HepG2 (cell line): ENCODE measurements around the gene CDK15. TPM values are rescaled to one million over a fixed set of nuclear protein-coding genes. Genes with fewer than 3 reads are reported as not detected.

Source experiments
- ATAC-seq: fragments of 200-7000 bp; cut with Tn5 transposase; 3 replicates; pipeline ENCODE4 v1.9.1; 2020; ENCODE audit warnings: mild to moderate bottlenecking, moderate library complexity
- BruUV-seq: library from RNA; stranded (reverse); fragments of 400-500 nt; replicated peaks from 2 replicates; lab custom pipeline; 2021; lab: Mats Ljungman, UMichigan
- CTCF ChIA-PET: fragments of 300-600 bp; formaldehyde crosslinking; extraction: SDS; loops from one replicate; lab custom pipeline; 2021; ENCODE audit warnings: low total read pairs, inconsistent platforms, low intra/inter-chr PET ratio; lab: Yijun Ruan, JAX
- POLR2A ChIA-PET: fragments of 350-600 bp; sonication (Branson Sonifier 250); formaldehyde crosslinking; loops from one replicate; lab custom pipeline; 2020; ENCODE audit warnings: antibody characterized with exemption, inconsistent platforms; lab: Yijun Ruan, JAX
- DNase-seq: peaks from one replicate; pipeline ENCODE4 v3.0.0-alpha.2; 2015; ENCODE audit warnings: low spot score
- FAIRE-seq: peaks from 3 replicates; lab custom pipeline; 2011; peaks lifted over from hg19 to GRCh38; lab: Jason Lieb, UNC
- H2AFZ ChIP-seq: one replicate; pipeline ENCODE4 v1.6.1; 2011; ENCODE audit warnings: low read length, inconsistent platforms
- H3K27ac ChIP-seq: fragments of 300-600 bp; 3 replicates; pipeline ENCODE4 v1.8.0; 2011; ENCODE audit warnings: mixed run types, mild to moderate bottlenecking, mixed read lengths, low read length, inconsistent platforms; ENCODE audit not compliant: insufficient read depth; ENCODE audit errors: extremely low read length
- H3K27me3 ChIP-seq, 2 experiments: fragments of 200-600 bp in 1 of 2; 2 replicates in 1 of 2; 3 replicates in 1 of 2; pipeline versions ENCODE4 v1.6.0 to v1.8.0; 2011; ENCODE audit warnings: low read length in 2 of 2, mild to moderate bottlenecking in 2 of 2, moderate library complexity in 2 of 2, inconsistent platforms in 1 of 2; ENCODE audit not compliant: insufficient read depth in 2 of 2, control insufficient read depth in 1 of 2
- H3K36me3 ChIP-seq, 2 experiments: fragments of 200-600 bp in 1 of 2; replicated peaks in 1 of 2; 2 replicates in 1 of 2; 3 replicates in 1 of 2; pipeline versions ENCODE4 v1.5.1 to v1.8.0; 2011; ENCODE audit warnings: low read length in 2 of 2, inconsistent platforms in 1 of 2; ENCODE audit not compliant: insufficient read depth in 2 of 2, control insufficient read depth in 1 of 2
- H3K4me1 ChIP-seq: 2 replicates; pipeline ENCODE4 v1.5.1; 2012; ENCODE audit warnings: low read length, inconsistent platforms; ENCODE audit not compliant: insufficient read depth
- H3K4me2 ChIP-seq: 2 replicates; pipeline ENCODE4 v1.6.0; 2011; ENCODE audit warnings: low read depth, low read length, inconsistent platforms
- H3K4me3 ChIP-seq, 3 experiments: fragments of 200-600 bp in 1 of 3; sonication (generic), shearing (Covaris generic) in 1 of 3; replicated peaks in 1 of 3; 2 replicates each; pipeline ENCODE4 v1.5.1; 2011 to 2016; ENCODE audit warnings: low read length in 3 of 3, inconsistent platforms in 2 of 3, low read depth in 2 of 3, mild to moderate bottlenecking in 2 of 3, control low read depth in 1 of 3, mixed read lengths in 1 of 3; ENCODE audit not compliant: insufficient read depth in 1 of 3
- H3K79me2 ChIP-seq: one replicate; pipeline ENCODE4 v1.6.1; 2011; ENCODE audit warnings: low read length, inconsistent platforms; ENCODE audit not compliant: insufficient read depth
- H3K9ac ChIP-seq: 2 replicates; pipeline ENCODE4 v1.6.0; 2011; ENCODE audit warnings: mild to moderate bottlenecking, low read depth, low read length, inconsistent platforms; ENCODE audit not compliant: insufficient read depth
- H3K9me3 ChIP-seq: 2 replicates; pipeline ENCODE4 v1.5.1; 2012; ENCODE audit warnings: mild to moderate bottlenecking, low read length
- H4K20me1 ChIP-seq: 2 replicates; pipeline ENCODE4 v1.6.0; 2011; ENCODE audit warnings: inconsistent platforms, mild to moderate bottlenecking, low read length, moderate library complexity; ENCODE audit not compliant: insufficient read depth
- ARID3A ChIP-seq: IDR thresholded peaks from 2 replicates; pipeline ENCODE4 v1.6.1; 2012; ENCODE audit warnings: low read depth, low read length, improper control_type of control experiment
- ASH2L ChIP-seq: fragments of 300-600, 200-600 bp; sonication (generic); IDR thresholded peaks from 2 replicates; pipeline ENCODE4 v1.7.0; 2017; ENCODE audit warnings: low read depth, mild to moderate bottlenecking, moderate library complexity, mixed read lengths, low read length; ENCODE audit not compliant: insufficient read length
- CREB1 ChIP-seq, 2 experiments: fragments of 450-650 bp in 1 of 2; IDR thresholded peaks; 2 replicates each; pipeline ENCODE4 v1.6.1; 2016 to 2017; ENCODE audit warnings: control low read depth in 1 of 2, mild to moderate bottlenecking in 1 of 2, missing compliant biosample characterization in 1 of 2, missing genetic modification characterization in 1 of 2
- KLF6 ChIP-seq: IDR thresholded peaks from 2 replicates; pipeline ENCODE4 v1.8.0; 2016; ENCODE audit warnings: missing biosample characterization, missing genetic modification reagents
- MTA1 ChIP-seq: sonication (generic); formaldehyde crosslinking; IDR thresholded peaks from 2 replicates; pipeline ENCODE4 v1.4.0; 2020; ENCODE audit warnings: missing genetic modification reagents, mild to moderate bottlenecking, borderline replicate concordance
- SP2 ChIP-seq: sonication (generic); formaldehyde crosslinking; IDR thresholded peaks from 2 replicates; pipeline ENCODE4 v1.5.1; 2020; ENCODE audit warnings: mild to moderate bottlenecking, missing genetic modification reagents
- XRCC5 ChIP-seq: fragments of 200-400 bp; formaldehyde crosslinking; optimal IDR thresholded peaks from 2 replicates; pipeline ENCODE3; 2017; ENCODE audit warnings: mild to moderate bottlenecking, low read length
- ZNF431 ChIP-seq: sonication (generic); formaldehyde crosslinking; IDR thresholded peaks from 2 replicates; pipeline ENCODE4 v1.9.0; 2022; ENCODE audit warnings: missing genetic modification reagents, low read depth, mild to moderate bottlenecking, borderline replicate concordance
- ZNF580 ChIP-seq: IDR thresholded peaks from 2 replicates; pipeline ENCODE4 v1.6.1; 2016; ENCODE audit warnings: low read depth, borderline replicate concordance
- ZNF790 ChIP-seq: sonication (generic); formaldehyde crosslinking; IDR thresholded peaks from 2 replicates; pipeline ENCODE4 v1.8.0; 2022; ENCODE audit warnings: missing genetic modification reagents, mild to moderate bottlenecking, borderline replicate concordance
- WGBS: methylation state at CpG from one replicate; pipeline ENCODE4 v1.1.6; 2017; ENCODE audit warnings: low lambda C conversion rate; 5-methylcytosine and 5-hydroxymethylcytosine counted together
- in situ Hi-C: cut with HindIII; loops from 2 replicates; pipeline ENCODE4 v1.10.0; 2017; ENCODE audit warnings: low pct_unique_long_range_greater_than_20kb; ENCODE audit not compliant: extremely low pct_ligation_motif_present
- intact Hi-C: fragments of 100-400 bp; cut with micrococcal nuclease; formaldehyde crosslinking; loops from one replicate; pipeline ENCODE4 v1.10.0; 2022; ENCODE audit not compliant: unreplicated experiment
- polyA plus RNA-seq, 8 experiments: library from polyadenylated mRNA; depleted of rRNA in 3 of 8; stranded (reverse) in 7 of 8; unstranded in 1 of 8; fragments of >200 nt; fragmentation: Illumina TruSeq in 4 of 8; extraction: Trizol in 4 of 8; gene quantifications; 2 replicates each; pipeline versions ENCODE4 v1.2.1 to v1.2.3, GENCODE V29; 2011 to 2016; ENCODE audit warnings: low read depth in 4 of 8, missing spikeins in 1 of 8, mixed read lengths in 1 of 8; ENCODE audit not compliant: insufficient read depth in 1 of 8
- total RNA-seq, 5 experiments: library from RNA; depleted of rRNA; stranded (reverse); fragments of >200 nt; fragmentation: Illumina TruSeq; extraction: Trizol; gene quantifications; 2 replicates each; pipeline ENCODE4 v1.2.3, GENCODE V29; 2016; ENCODE audit warnings: low read depth in 1 of 5

The CDK15 gene
- total and polyA plus RNA-seq, 2 of the 13 experiments (the other 11 are each of a cell fraction or from before 2014, with no cell fraction given) = not detected

- TF ChIP-seq KLF6 (no peak), MTA1 (CRISPR knock-in tag) (no peak), ZNF580 (no peak), SP2 (CRISPR knock-in tag) (no peak), ARID3A (no peak), ASH2L (no peak), ZNF790 (CRISPR knock-in tag) (no peak), ZNF431 (no peak), CREB1 (IDR thresholded peaks at IDR 0.05) (no peak), CREB1 (CRISPR knock-in tag; IDR thresholded peaks at IDR 0.05) (no peak), XRCC5 (no peak)
- no peak for DNase-seq
- ChIA-PET CTCF (no interaction called here), POLR2A (no interaction called here)
- intact Hi-C loops (no loop called here), in situ Hi-C loops (no loop called here)
- Histone ChIP-seq H2AFZ (no peak overlapping the region), H3K4me3 (no peak overlapping the region), H3K4me1 (no peaks in the 10 kb centered on the region), H3K9ac (no peak overlapping the region), H3K79me2 (no peaks in the 10 kb centered on the region), H4K20me1 (no peaks in the 10 kb centered on the region), H3K9me3 (no peaks in the 10 kb centered on the region), H3K4me2 (no peak overlapping the region), H3K27me3 (no peaks in the 10 kb centered on the region), H3K36me3 (no peaks in the 10 kb centered on the region), H3K27ac (no peak overlapping the region)
- WGBS = 9% methylated on average over 1 of the region's 1 CpG
- BruUV-seq = no TSS peak
- FAIRE-seq = no peak
- no peak for ATAC-seq
These were observed 34.4 kb downstream of the CDK15 start for GRCh38 chr2:201840726-201841125.
